GM21447 (cell line): ENCODE results near the gene MTM1.

Source experiments
- ATAC-seq: cut with Tn5 transposase; IDR thresholded peaks from one replicate; pipeline ENCODE4 v1.9.1; 2021; ENCODE audit not compliant: unreplicated experiment

Gene MTM1

GRCh38 chrX:150651906-150652305 lies 83.5 kb downstream of the MTM1 start:
- no peak for ATAC-seq

DNA sequence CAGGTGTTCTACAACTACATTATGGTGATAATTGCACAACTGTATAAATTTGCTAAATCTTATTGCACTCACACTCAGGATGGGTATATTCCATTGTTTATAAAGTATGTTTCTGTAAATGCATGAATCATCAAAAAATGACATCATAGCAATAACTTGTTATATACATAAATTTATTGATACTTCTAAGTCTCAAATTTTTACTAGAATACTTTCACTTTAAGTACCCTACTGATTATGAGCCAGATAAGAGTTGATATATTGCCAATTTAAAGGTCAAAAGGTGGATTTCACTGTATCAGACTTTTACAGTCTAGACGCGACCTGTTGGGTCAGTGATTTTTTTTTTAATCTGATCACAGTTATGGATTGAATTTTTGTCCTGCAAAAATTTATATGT lies 87.4 kb downstream of the MTM1 start:
- no peak for ATAC-seq

- ATAC-seq: no peak
Observed at GRCh38 chrX:150663073-150663472, 94.7 kb downstream of the MTM1 start.

- ATAC-seq: no peak
Observed at GRCh38 chrX:150664290-150664689, 95.9 kb downstream of the MTM1 start.

GRCh38 chrX:150676221-150676620 lies 107.8 kb downstream of the MTM1 start:
- ATAC-seq: no peak

DNA sequence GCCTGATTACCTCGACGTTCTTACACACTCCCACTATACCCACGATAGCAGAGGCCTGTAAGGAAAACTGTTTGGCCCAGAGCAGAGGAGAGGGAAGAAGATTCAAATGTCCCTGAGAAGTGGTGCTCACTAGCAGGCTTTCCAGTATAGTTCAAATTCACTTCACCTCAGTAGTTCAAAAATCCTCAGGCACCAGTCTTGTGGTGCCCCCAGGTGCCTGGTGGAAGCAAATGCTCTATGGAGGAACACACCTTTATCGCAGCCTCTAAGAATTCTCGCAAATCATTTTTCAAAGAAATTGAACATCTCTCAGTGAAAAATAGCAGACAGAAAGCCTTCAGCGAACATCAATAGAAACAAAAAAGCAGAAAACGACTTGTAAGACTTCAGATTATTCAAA lies 112.6 kb downstream of the MTM1 start:
- no peak for ATAC-seq

GRCh38 chrX:150683112-150683511 lies 114.7 kb downstream of the MTM1 start:
- no peak for ATAC-seq

GRCh38 chrX:150683536-150684146 lies 115.2 kb downstream of the MTM1 start:
- ATAC-seq: no peak

DNA sequence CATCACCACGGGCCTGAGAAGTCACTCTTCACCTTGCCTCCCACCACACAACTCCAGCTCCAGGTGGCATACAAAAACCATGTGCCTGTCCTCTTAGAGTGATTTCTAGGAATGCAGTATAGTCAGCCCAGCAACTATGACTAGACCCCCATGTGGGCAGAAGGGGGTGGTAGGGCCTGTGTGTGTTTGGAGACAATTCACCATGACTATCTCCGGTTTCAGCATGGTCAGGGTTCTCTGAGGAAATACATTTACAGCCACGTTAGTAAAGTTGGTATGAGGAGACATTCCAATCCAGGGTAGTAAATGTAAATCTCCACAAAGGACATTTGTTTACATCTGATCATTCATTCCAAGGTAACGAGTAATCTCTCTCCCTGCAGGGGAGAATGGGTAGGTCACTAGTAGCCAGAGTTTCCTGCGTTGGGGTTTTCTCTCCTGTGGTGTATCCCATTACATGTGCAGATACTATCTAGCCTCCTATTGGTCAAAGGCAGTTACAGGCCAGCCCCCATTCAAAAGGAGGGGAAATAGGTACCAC lies 120.6 kb downstream of the MTM1 start:
- no peak for ATAC-seq

DNA sequence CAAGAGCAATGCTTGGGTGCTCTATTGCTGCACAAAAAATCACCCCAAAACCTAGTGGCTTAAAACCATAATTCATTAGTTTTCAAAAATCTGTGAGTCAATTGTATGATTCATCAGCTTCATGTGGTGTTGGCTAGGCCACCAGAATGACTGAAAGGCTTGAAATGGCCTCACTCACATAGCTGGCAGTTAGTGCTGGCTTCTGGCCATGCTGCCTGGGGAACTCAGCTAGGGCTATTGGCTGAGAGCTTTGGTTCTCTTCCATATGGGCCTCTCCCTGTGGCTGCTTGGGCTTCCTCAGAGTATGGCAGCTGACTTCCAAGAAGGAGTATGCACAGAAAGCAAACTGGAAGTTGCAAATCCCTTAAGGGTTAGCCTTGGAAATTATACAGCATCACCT lies 121.7 kb downstream of the MTM1 start:
- ATAC-seq: no peak

- no peak for ATAC-seq
Observed at GRCh38 chrX:150692296-150692695, 123.9 kb downstream of the MTM1 start.

DNA sequence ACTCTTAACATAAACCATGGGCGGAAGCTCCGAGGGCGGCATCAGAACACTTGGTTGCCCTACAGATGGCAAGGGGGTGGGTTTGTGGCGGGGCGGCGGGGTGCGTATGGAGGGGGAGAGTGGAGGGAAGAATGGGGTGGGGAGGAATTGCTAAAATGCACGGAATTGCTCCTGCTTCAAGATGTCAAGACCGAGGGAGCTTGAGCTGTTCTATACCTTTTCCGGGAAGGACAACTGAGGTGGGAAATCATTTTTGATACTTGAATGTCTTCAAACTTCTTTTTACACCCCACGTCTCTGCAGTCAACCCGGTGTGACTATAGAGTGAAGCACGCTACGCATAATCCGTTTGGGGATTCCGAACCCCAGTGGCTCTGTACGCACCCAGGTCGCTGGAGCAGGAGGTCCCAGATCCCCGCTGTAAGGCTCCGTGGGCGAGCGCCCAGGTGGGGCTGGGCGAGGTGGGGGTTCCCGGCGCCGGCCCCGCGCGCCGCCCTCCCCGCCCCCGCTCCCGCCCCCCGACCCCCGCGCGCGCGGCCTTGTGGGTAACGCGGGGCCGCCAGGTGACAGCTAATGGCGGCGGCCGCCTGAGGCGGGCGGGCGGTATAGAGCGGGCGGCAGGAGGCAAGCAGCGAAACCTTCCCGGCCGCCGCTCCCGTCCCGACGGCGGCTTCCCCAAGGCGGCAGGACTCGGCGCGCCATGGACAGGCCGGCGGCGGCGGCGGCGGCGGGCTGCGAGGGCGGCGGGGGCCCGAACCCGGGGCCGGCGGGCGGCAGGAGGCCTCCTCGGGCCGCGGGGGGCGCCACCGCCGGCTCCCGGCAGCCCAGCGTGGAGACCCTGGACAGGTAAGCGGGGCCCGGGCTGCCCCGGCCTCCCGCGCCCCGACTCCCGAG lies 124.7 kb downstream of the MTM1 start, which contains the start of gene MTMR1:
TSS of gene MTMR1 (plus strand) at position 566 of the 894 bp plus-strand sequence. CDS start at position 701, 135 bp downstream.
- ATAC-seq: peak; percentile 44

DNA sequence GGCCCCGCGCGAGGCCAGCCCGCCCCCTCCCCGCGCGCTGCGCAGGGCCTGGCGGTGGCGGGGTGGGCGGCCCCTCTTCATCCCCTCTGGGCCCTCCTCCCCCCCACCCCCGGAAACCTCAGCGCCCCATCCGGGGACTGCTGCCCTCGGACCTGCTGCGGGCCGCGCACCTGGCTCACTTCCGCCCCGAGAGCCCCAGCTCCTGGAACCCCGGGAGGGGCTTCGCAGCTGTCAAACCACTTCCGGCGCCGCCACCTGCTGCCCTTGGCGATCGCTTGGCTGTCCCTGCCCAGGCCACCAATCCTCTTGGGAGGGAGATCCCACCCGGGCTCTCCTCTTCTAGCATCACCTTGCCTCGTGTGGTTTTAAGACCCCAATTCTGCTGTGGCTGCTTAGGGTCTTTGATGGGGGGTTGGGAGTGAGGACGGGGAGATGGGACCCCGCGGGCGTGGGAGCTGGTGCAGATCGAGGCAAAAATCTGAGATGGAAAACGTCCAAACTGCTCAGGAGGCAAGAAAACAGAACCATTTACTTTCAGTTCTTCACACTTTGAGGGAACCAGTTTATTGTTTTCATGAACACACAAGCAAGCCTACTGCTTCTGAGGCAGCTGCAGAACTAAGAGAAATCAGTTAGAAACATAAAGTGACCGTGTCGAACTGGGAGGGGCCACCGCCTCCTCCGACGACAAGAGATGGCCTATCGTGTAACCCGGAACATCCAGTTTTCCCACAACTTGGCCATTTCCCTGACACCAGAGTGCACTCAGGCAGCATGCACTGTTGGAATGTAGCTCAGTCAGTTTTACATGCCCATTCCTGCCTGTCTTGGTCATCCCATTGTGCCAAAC lies 125.5 kb downstream of the MTM1 start:
- peak; percentile 63 for ATAC-seq

DNA sequence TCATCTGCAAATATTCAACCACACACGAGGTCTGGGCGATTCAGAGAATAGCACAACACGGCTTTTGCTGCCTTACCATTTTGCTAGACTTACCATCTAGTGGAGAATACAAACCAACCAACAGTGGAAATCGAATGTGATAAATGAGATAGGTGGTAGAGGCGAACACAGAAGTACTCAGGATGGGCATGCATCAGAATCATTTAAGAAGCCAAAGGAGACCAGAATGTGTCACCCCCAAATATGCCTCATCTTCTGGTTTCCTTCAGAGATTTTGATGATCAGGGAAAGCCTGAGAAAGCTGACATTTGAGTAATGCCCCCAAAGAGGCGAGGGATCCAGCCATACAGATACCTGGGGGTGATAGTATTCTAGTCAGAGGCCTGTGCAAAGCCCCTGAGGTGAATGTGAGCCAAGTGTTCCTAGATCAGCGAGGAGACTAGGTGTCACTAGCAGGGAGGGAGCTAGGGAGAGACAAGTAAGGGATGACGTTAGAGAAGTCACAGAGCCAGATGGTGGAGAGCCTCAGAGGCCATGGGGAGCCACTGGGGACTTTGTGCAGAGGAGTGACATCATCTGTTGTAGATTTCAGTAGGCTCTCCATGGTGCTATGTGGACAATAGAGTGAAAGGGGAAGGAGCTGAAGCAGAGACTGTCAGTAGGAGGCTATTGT lies 126.5 kb downstream of the MTM1 start:
- ATAC-seq: peak; percentile 28

DNA sequence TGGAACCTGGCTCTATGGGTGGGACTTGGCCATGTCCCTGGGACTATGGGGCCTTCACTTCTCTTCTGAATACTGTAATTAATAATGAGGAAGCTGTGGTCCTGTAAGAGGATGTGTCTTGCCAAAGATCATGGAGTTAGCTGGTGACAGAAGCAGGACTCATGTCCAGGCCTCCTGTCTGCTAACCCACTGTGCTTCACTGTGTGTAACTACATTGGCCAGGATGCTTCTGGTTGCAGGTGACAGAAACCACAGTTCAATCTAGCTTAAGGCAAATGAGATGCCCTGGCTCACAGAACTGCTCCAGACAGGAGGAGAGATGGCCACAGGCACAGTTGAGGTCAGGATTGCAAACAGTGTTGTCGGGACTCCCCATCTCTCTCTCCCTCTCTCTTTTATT lies 127.9 kb downstream of the MTM1 start:
- peak; percentile 24 for ATAC-seq

DNA sequence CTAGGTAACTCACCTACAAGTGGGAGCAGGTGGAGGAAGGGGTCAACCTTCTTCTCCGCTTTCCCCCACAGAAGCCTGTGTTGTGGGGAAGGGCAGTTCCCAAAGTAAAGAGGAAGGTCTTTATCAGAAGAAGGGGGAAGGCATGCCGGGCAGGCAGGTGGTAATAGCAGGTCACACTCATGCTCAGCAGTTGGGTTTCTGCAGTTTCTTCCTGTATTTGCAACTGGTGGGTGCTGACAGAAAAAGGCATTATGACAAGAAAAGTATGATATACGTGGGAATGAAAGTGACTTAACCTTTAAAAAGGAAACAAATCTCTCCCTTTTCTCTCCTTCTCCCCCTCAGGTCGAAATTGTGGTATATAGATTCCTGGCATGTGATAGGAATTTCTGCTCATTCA lies 128.4 kb downstream of the MTM1 start:
- no peak for ATAC-seq

DNA sequence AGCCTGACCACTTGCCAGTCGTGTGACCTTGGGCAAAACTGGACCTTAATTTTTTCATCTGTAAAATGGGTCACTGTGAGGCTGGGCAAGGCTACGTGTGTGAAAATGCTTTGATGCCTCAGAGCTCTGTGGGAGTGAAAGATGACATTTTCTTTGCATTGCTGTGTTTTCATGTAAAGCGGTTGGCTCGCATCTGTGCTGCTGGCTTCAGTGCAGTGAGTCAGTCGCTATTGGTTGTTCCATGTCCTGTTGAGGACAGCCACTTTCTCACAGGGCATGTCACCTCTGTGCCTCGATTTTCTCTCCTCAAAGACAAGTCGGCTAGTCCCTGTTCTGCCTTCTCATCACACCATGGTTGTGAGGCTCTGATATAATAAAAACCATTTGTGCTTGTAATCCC lies 129.2 kb downstream of the MTM1 start:
- no peak for ATAC-seq

DNA sequence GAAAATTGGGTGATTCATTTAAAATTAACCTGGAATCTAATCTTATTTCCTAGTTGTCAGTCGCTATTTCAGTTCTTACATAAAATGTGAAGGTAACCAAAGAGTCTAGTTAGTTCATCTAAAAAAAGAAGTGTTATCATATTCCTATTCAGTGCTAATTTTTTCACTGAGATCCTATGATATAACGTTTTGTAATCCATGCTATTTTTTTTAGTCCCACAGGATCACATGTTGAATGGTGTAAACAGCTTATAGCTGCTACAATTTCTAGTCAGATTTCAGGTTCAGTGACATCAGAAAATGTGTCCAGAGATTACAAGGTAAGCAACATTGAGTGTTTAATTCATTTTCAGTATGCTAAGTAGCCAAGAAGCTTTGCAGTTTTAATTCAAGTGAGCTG lies 130.6 kb downstream of the MTM1 start:
- no peak for ATAC-seq

- ATAC-seq: no peak
Observed at GRCh38 chrX:150700107-150700506, 131.7 kb downstream of the MTM1 start.

DNA sequence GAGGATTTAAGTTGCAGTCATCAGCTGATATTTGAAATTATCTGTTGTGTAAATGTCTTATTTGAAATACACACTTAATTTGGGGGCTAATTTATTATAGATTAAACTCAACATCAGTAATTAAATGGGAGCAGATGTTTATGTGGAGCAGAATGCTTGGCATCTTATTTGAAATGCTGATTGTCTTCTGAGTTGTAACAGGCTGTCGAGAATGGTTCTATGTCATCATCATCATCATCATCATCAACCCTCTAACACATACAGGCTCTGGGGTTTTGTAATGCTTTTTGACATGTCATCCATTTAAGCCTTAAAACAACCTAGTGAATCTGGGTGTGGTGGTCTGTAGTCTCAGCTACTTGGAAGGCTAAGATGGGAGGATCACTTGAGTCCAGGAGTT lies 133.0 kb downstream of the MTM1 start:
- ATAC-seq: no peak
